Smooth muscle cell (in vitro differentiated cells): Measurements from ENCODE around the gene HDAC8. TPM values are rescaled to one million over a fixed set of nuclear protein-coding genes. Genes with fewer than 3 reads are reported as not detected.

Experiments used
- DNase-seq: peaks from one replicate; lab custom pipeline; 2025; ENCODE audit not compliant: unreplicated experiment; lab: John Stamatoyannopoulos, UW
- H2AFZ ChIP-seq: fragments of 200-600 bp; sonication (generic); 2 replicates; pipeline ENCODE4 v1.6.0; 2016; ENCODE audit warnings: antibody characterized with exemption, low read depth, mild to moderate bottlenecking
- H3F3A ChIP-seq: fragments of 200-600 bp; sonication (generic); 2 replicates; pipeline ENCODE4 v1.6.0; 2017; ENCODE audit warnings: antibody characterized with exemption, low read depth
- H3K27ac ChIP-seq: fragments of 200-600 bp; sonication (generic); 2 replicates; pipeline ENCODE4 v1.5.1; 2016; ENCODE audit warnings: low read depth, mild to moderate bottlenecking
- H3K27me3 ChIP-seq: fragments of 200-600 bp; sonication (generic); 2 replicates; pipeline ENCODE4 v1.6.1; 2016; ENCODE audit warnings: low read depth, mild to moderate bottlenecking
- H3K36me3 ChIP-seq: fragments of 200-600 bp; sonication (generic); 2 replicates; pipeline ENCODE4 v1.5.1; 2016; ENCODE audit warnings: low read depth
- H3K4me1 ChIP-seq: fragments of 200-600 bp; sonication (generic); 2 replicates; pipeline ENCODE4 v1.5.1; 2016; ENCODE audit warnings: low read depth
- H3K4me2 ChIP-seq: fragments of 200-600 bp; sonication (generic); 2 replicates; pipeline ENCODE4 v1.6.0; 2016; ENCODE audit warnings: mild to moderate bottlenecking
- H3K4me3 ChIP-seq: fragments of 200-600 bp; sonication (generic); 2 replicates; pipeline ENCODE4 v1.5.1; 2016; ENCODE audit warnings: mild to moderate bottlenecking
- H3K79me2 ChIP-seq: fragments of 200-600 bp; sonication (generic); 2 replicates; pipeline ENCODE4 v1.6.0; 2016; ENCODE audit warnings: low read depth, mild to moderate bottlenecking
- H3K9ac ChIP-seq: fragments of 200-600 bp; sonication (generic); 2 replicates; pipeline ENCODE4 v1.6.0; 2016; ENCODE audit warnings: low read depth
- H3K9me3 ChIP-seq: fragments of 200-600 bp; sonication (generic); replicated peaks from 2 replicates; pipeline ENCODE4 v1.5.1; 2016; ENCODE audit warnings: low read depth
- H4K20me1 ChIP-seq: fragments of 200-600 bp; sonication (generic); 2 replicates; pipeline ENCODE4 v1.6.0; 2016; ENCODE audit warnings: low read depth
- CTCF ChIP-seq: fragments of 200-600 bp; sonication (generic); IDR thresholded peaks from 2 replicates; pipeline ENCODE4 v1.5.1; 2017; ENCODE audit warnings: borderline replicate concordance, mild to moderate bottlenecking, antibody characterized with exemption; ENCODE audit not compliant: insufficient read depth, poor library complexity, severe bottlenecking
- WGBS: methylation state at CpG from one replicate; pipeline ENCODE4 v1.1.7; 2016; ENCODE audit warnings: low lambda C conversion rate; 5-methylcytosine and 5-hydroxymethylcytosine counted together
- polyA plus RNA-seq: library from polyadenylated mRNA; unstranded; fragments of >200 nt; fragmentation: Nextera tagmentation; extraction: Ambion mirVana; gene quantifications from 2 replicates; pipeline ENCODE4 v1.2.1, GENCODE V29; 2016
- total RNA-seq: library from RNA; depleted of rRNA; stranded (reverse); fragments of >200 nt; gene quantifications from 2 replicates; pipeline ENCODE4 v1.2.3, GENCODE V29; 2014

Gene HDAC8
- total and polyA plus RNA-seq, 2 experiments from 2014 or later = 23.1 to 40.7 TPM

GRCh38 chrX:72296991-72297390 is 275.7 kb downstream of the HDAC8 start:
- Histone ChIP-seq H4K20me1 (no peaks in the 10 kb centered on the region), H3K36me3 (no peaks in the 10 kb centered on the region), H2AFZ (no peak overlapping the region), H3K4me3 (no peak overlapping the region), H3F3A (no peaks in the 10 kb centered on the region), H3K4me2 (no peak overlapping the region), H3K27ac (no peak overlapping the region), H3K9ac (no peak overlapping the region), H3K4me1 (no peaks in the 10 kb centered on the region), H3K79me2 (no peaks in the 10 kb centered on the region), H3K27me3 (no peaks in the 10 kb centered on the region), H3K9me3 (no peaks in the 10 kb centered on the region)
- DNase-seq = no peak
- no peak for TF ChIP-seq CTCF
- WGBS = 57% methylated on average over 1 of the region's 1 CpG

GRCh38 chrX:72295745-72296144 is 276.9 kb downstream of the HDAC8 start:
- Histone ChIP-seq H4K20me1 (no peaks in the 10 kb centered on the region), H2AFZ (no peak overlapping the region), H3K4me2 (no peak overlapping the region), H3K9me3 (no peaks in the 10 kb centered on the region), H3K4me3 (no peak overlapping the region), H3F3A (no peaks in the 10 kb centered on the region), H3K79me2 (no peaks in the 10 kb centered on the region), H3K27ac (no peak overlapping the region), H3K9ac (no peak overlapping the region), H3K27me3 (no peaks in the 10 kb centered on the region), H3K4me1 (no peaks in the 10 kb centered on the region), H3K36me3 (no peaks in the 10 kb centered on the region)
- TF ChIP-seq CTCF = no peak
- DNase-seq = no peak
- 94% methylated on average over 5 of the region's 5 CpGs for WGBS

GRCh38 chrX:72294497-72294896 is 278.1 kb downstream of the HDAC8 start:
- Histone ChIP-seq H3K79me2 (no peaks in the 10 kb centered on the region), H3K27me3 (no peaks in the 10 kb centered on the region), H3K4me3 (no peak overlapping the region), H3K27ac (no peak overlapping the region), H3K4me1 (no peaks in the 10 kb centered on the region), H3K4me2 (no peak overlapping the region), H3K36me3 (no peaks in the 10 kb centered on the region), H3F3A (no peaks in the 10 kb centered on the region), H4K20me1 (no peaks in the 10 kb centered on the region), H3K9ac (no peak overlapping the region), H3K9me3 (no peaks in the 10 kb centered on the region), H2AFZ (no peak overlapping the region)
- 86% methylated on average over 1 of the region's 1 CpG for WGBS
- DNase-seq = no peak
- TF ChIP-seq CTCF = peak; percentile 32

- DNase-seq = no peak
- no peaks in the 10 kb centered on the region for H3K4me1 ChIP-seq
- H3K9me3 ChIP-seq = no peaks in the 10 kb centered on the region
- H2AFZ ChIP-seq = no peak overlapping the region
- no peaks in the 10 kb centered on the region for H3K79me2 ChIP-seq
- H3K9ac ChIP-seq = no peak overlapping the region
- no peak overlapping the region for H3K4me3 ChIP-seq
- no peak overlapping the region for H3K27ac ChIP-seq
- no peaks in the 10 kb centered on the region for H3F3A ChIP-seq
- 88% methylated on average over 1 of the region's 1 CpG for WGBS
- no peaks in the 10 kb centered on the region for H3K36me3 ChIP-seq
- H4K20me1 ChIP-seq = no peaks in the 10 kb centered on the region
- no peak for TF ChIP-seq CTCF
- no peak overlapping the region for H3K4me2 ChIP-seq
- no peaks in the 10 kb centered on the region for H3K27me3 ChIP-seq
Observed at GRCh38 chrX:72282302-72282701, 290.3 kb downstream of the HDAC8 start.
